Neural progenitor cell (in vitro differentiated cells): ENCODE data around the gene NCKAP5. TPM values are rescaled to one million over a fixed set of nuclear protein-coding genes. Genes with fewer than 3 reads are reported as not detected.

ENCODE experiments used
- DNase-seq: peaks from one replicate; pipeline ENCODE4 v3.0.0-alpha.2; 2016; ENCODE audit warnings: low spot score
- H2AFZ ChIP-seq: fragments of 200-600 bp; sonication (generic); replicated peaks from 2 replicates; pipeline ENCODE4 v1.6.1; 2016; ENCODE audit warnings: antibody characterized with exemption
- H3F3A ChIP-seq: fragments of 200-600 bp; sonication (generic); 2 replicates; pipeline ENCODE4 v1.6.1; 2016; ENCODE audit warnings: antibody characterized with exemption, low read depth
- H3K27ac ChIP-seq: fragments of 200-600 bp; sonication (generic); 2 replicates; pipeline ENCODE4 v1.5.1; 2016; ENCODE audit warnings: mild to moderate bottlenecking
- H3K27me3 ChIP-seq: fragments of 200-600 bp; sonication (generic); 2 replicates; pipeline ENCODE4 v1.6.1; 2016; ENCODE audit warnings: mild to moderate bottlenecking, moderate library complexity
- H3K36me3 ChIP-seq: fragments of 200-600 bp; sonication (generic); 2 replicates; pipeline ENCODE4 v1.5.1; 2016
- H3K4me1 ChIP-seq: fragments of 200-600 bp; sonication (generic); 2 replicates; pipeline ENCODE4 v1.6.1; 2016; ENCODE audit warnings: mixed run types
- H3K4me2 ChIP-seq: fragments of 200-600 bp; sonication (generic); 2 replicates; pipeline ENCODE4 v1.6.1; 2016
- H3K4me3 ChIP-seq: fragments of 200-600 bp; sonication (generic); 2 replicates; pipeline ENCODE4 v1.5.1; 2016
- H3K79me2 ChIP-seq: fragments of 200-600 bp; sonication (generic); 2 replicates; pipeline ENCODE4 v1.6.1; 2016; ENCODE audit warnings: low read depth
- H3K9ac ChIP-seq: fragments of 200-600 bp; sonication (generic); 2 replicates; pipeline ENCODE4 v1.6.1; 2016
- H3K9me3 ChIP-seq: fragments of 200-600 bp; sonication (generic); 2 replicates; pipeline ENCODE4 v1.5.1; 2016; ENCODE audit warnings: low read depth
- H4K20me1 ChIP-seq: fragments of 200-600 bp; sonication (generic); 2 replicates; pipeline ENCODE4 v1.6.1; 2016; ENCODE audit warnings: low read depth
- H3K27ac Mint-ChIP-seq: 3 replicates; pipeline ENCODE4 v1.8.0; 2021; ENCODE audit warnings: mixed read lengths
- H3K27me3 Mint-ChIP-seq: 2 replicates; pipeline ENCODE4 v1.8.0; 2022; ENCODE audit warnings: low read depth, mild to moderate bottlenecking, inconsistent platforms, moderate library complexity, mixed read lengths; ENCODE audit not compliant: insufficient read depth
- H3K36me3 Mint-ChIP-seq: 3 replicates; pipeline ENCODE4 v1.8.0; 2021; ENCODE audit warnings: mixed read lengths
- H3K4me1 Mint-ChIP-seq: 3 replicates; pipeline ENCODE4 v1.8.0; 2021; ENCODE audit warnings: mixed read lengths
- H3K4me3 Mint-ChIP-seq: 3 replicates; pipeline ENCODE4 v1.8.0; 2021; ENCODE audit warnings: mild to moderate bottlenecking, moderate library complexity, mixed read lengths
- H3K9me3 Mint-ChIP-seq: 3 replicates; pipeline ENCODE4 v1.8.0; 2020; ENCODE audit warnings: mixed read lengths
- CTCF ChIP-seq: fragments of 200-600 bp; sonication (generic); IDR thresholded peaks from 2 replicates; pipeline ENCODE4 v1.5.1; 2017; ENCODE audit warnings: antibody characterized with exemption, mild to moderate bottlenecking
- EZH2 ChIP-seq: fragments of 200-600 bp; sonication (generic); IDR thresholded peaks from 2 replicates; pipeline ENCODE4 v1.6.1; 2017; ENCODE audit warnings: antibody characterized with exemption, mild to moderate bottlenecking, moderate library complexity
- EZH2phosphoT487 ChIP-seq: fragments of 200-600 bp; sonication (generic); IDR thresholded peaks from 2 replicates; pipeline ENCODE4 v1.6.1; 2017; ENCODE audit warnings: antibody characterized with exemption
- total RNA-seq: library from RNA; depleted of rRNA; stranded (reverse); fragments of >200 nt; gene quantifications from 2 replicates; pipeline ENCODE4 v1.2.3, GENCODE V29; 2015; ENCODE audit warnings: low replicate concordance

Gene NCKAP5
- total RNA-seq, 1 donor from 2014 or later: 0.47 TPM

- H3K27ac ChIP-seq: no peak overlapping the region
- no peaks in the 10 kb centered on the region for H3K4me1 ChIP-seq
- H3K9ac ChIP-seq: no peak overlapping the region
- Mint-ChIP-seq H3K4me1 (peaks cover 7% of the 10 kb centered on the region), H3K4me3 (no peak overlapping the region), H3K9me3 (peaks cover 39% of the 10 kb centered on the region), H3K27ac (no peak overlapping the region), H3K27me3 (peaks cover 6% of the 10 kb centered on the region), H3K36me3 (peaks cover 21% of the 10 kb centered on the region)
- no peak overlapping the region for H2AFZ ChIP-seq
- no peak for DNase-seq
- TF ChIP-seq CTCF: no peak
- no peak for TF ChIP-seq EZH2
- TF ChIP-seq EZH2phosphoT487: no peak
- H3K36me3 ChIP-seq: no peaks in the 10 kb centered on the region
- H3F3A ChIP-seq: no peaks in the 10 kb centered on the region
- no peaks in the 10 kb centered on the region for H3K27me3 ChIP-seq
- H3K9me3 ChIP-seq: no peaks in the 10 kb centered on the region
- H4K20me1 ChIP-seq: no peaks in the 10 kb centered on the region
- no peak overlapping the region for H3K4me3 ChIP-seq
- H3K4me2 ChIP-seq: no peak overlapping the region
- H3K79me2 ChIP-seq: no peaks in the 10 kb centered on the region
Measured at GRCh38 chr2:133389569-133389968, 178.7 kb downstream of the NCKAP5 start.

- no peaks in the 10 kb centered on the region for H4K20me1 ChIP-seq
- no peak overlapping the region for H3K27ac Mint-ChIP-seq
- H3K9ac ChIP-seq: no peak overlapping the region
- no peaks in the 10 kb centered on the region for H3K9me3 ChIP-seq
- no peaks in the 10 kb centered on the region for H3K27me3 ChIP-seq
- H3K4me3 ChIP-seq: no peak overlapping the region
- peaks cover 6% of the 10 kb centered on the region for H3K36me3 Mint-ChIP-seq
- H3K36me3 ChIP-seq: no peaks in the 10 kb centered on the region
- no peaks in the 10 kb centered on the region for H3K27me3 Mint-ChIP-seq
- DNase-seq: no peak
- H3K79me2 ChIP-seq: no peaks in the 10 kb centered on the region
- H3F3A ChIP-seq: no peaks in the 10 kb centered on the region
- H3K4me3 Mint-ChIP-seq: no peak overlapping the region
- TF ChIP-seq EZH2phosphoT487: no peak
- TF ChIP-seq EZH2: no peak
- TF ChIP-seq CTCF: no peak
- peaks cover 9% of the 10 kb centered on the region for H3K4me1 ChIP-seq
- no peak overlapping the region for H3K4me2 ChIP-seq
- H2AFZ ChIP-seq: no peak overlapping the region
- peaks cover 15% of the 10 kb centered on the region for H3K9me3 Mint-ChIP-seq
- peaks cover 10% of the 10 kb centered on the region for H3K4me1 Mint-ChIP-seq
- no peak overlapping the region for H3K27ac ChIP-seq
Measured at GRCh38 chr2:133382566-133382965, 185.7 kb downstream of the NCKAP5 start.

- Mint-ChIP-seq H3K27me3 (no peaks in the 10 kb centered on the region), H3K36me3 (peaks cover 5% of the 10 kb centered on the region)
- DNase-seq: no peak
Measured at GRCh38 chr2:133380991-133381390, 187.3 kb downstream of the NCKAP5 start.

More at GRCh38 chr2:133380991-133381390, 187.3 kb downstream of the NCKAP5 start:
- H3F3A ChIP-seq: no peaks in the 10 kb centered on the region
- no peaks in the 10 kb centered on the region for H3K9me3 ChIP-seq
- H2AFZ ChIP-seq: no peak overlapping the region
- Mint-ChIP-seq H3K4me1 (peaks cover 16% of the 10 kb centered on the region), H3K27ac (no peak overlapping the region), H3K9me3 (peaks cover 4% of the 10 kb centered on the region), H3K4me3 (no peak overlapping the region)
- H3K79me2 ChIP-seq: no peaks in the 10 kb centered on the region
- no peak overlapping the region for H3K27ac ChIP-seq
- H3K4me2 ChIP-seq: no peak overlapping the region
- no peaks in the 10 kb centered on the region for H3K27me3 ChIP-seq
- peaks cover 12% of the 10 kb centered on the region for H3K4me1 ChIP-seq
- no peaks in the 10 kb centered on the region for H4K20me1 ChIP-seq
- TF ChIP-seq CTCF (no peak), EZH2 (no peak), EZH2phosphoT487 (no peak)
- no peak overlapping the region for H3K4me3 ChIP-seq
- H3K36me3 ChIP-seq: no peaks in the 10 kb centered on the region
- no peak overlapping the region for H3K9ac ChIP-seq
